ENCODE data around the gene NRXN3. TPM values are rescaled to one million over a fixed set of nuclear protein-coding genes. Genes with fewer than 3 reads are reported as not detected.

NRXN3 gene
- polyA plus RNA-seq, 1 donor from 2014 or later: 110 TPM

- Histone ChIP-seq H3F3A (ENCODE audit: insufficient read depth, low read length, poor library complexity, severe bottlenecking) (no peaks in the 10 kb centered on the region), H2AFZ (ENCODE audit: low read depth, low read length) (no peak overlapping the region), H3K9me3 (ENCODE audit: low read length) (no peaks in the 10 kb centered on the region), H3K27me3 (ENCODE audit: insufficient read depth, low read depth, low read length) (no peaks in the 10 kb centered on the region), H3K36me3 (ENCODE audit: insufficient read depth, low read length) (no peaks in the 10 kb centered on the region), H4K20me1 (ENCODE audit: insufficient read depth) (no peaks in the 10 kb centered on the region), H3K4me3 (ENCODE audit: low read length) (no peak overlapping the region), H3K4me2 (ENCODE audit: low read length) (no peak overlapping the region), H3K79me2 (replicated peaks; ENCODE audit: insufficient read depth, low read length) (peaks cover 3% of the 10 kb centered on the region), H3K9ac (ENCODE audit: low read length) (no peak overlapping the region), H3K9me2 (ENCODE audit: insufficient read depth, low read length) (no peaks in the 10 kb centered on the region), H3K27ac (ENCODE audit: low read length) (no peak overlapping the region)
- TF ChIP-seq MXI1 (conservative IDR thresholded peaks at IDR 0.05; ENCODE audit: poor library complexity, severe bottlenecking) (no peak), REST (IDR thresholded peaks at IDR 0.05; ENCODE audit: borderline replicate concordance) (no peak), RAD21 (conservative IDR thresholded peaks at IDR 0.05) (no peak), POLR2AphosphoS5 (IDR thresholded peaks at IDR 0.05) (no peak), EP300 (conservative IDR thresholded peaks at IDR 0.05; ENCODE audit: poor library complexity, severe bottlenecking) (no peak), TAF1 (IDR thresholded peaks at IDR 0.05; ENCODE audit: low read depth) (no peak), SMC3 (conservative IDR thresholded peaks at IDR 0.05; ENCODE audit: poor library complexity) (no peak), EZH2 (IDR thresholded peaks at IDR 0.05; ENCODE audit: borderline replicate concordance, insufficient read depth, low read length, poor library complexity, severe bottlenecking) (no peak)
- TF ChIP-seq, protein P1, sequence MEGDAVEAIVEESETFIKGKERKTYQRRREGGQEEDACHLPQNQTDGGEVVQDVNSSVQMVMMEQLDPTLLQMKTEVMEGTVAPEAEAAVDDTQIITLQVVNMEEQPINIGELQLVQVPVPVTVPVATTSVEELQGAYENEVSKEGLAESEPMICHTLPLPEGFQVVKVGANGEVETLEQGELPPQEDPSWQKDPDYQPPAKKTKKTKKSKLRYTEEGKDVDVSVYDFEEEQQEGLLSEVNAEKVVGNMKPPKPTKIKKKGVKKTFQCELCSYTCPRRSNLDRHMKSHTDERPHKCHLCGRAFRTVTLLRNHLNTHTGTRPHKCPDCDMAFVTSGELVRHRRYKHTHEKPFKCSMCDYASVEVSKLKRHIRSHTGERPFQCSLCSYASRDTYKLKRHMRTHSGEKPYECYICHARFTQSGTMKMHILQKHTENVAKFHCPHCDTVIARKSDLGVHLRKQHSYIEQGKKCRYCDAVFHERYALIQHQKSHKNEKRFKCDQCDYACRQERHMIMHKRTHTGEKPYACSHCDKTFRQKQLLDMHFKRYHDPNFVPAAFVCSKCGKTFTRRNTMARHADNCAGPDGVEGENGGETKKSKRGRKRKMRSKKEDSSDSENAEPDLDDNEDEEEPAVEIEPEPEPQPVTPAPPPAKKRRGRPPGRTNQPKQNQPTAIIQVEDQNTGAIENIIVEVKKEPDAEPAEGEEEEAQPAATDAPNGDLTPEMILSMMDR (IDR thresholded peaks at IDR 0.05; ENCODE audit: poor library complexity, severe bottlenecking): no peak
Observed at GRCh38 chr14:79415726-79416125, 1245.6 kb downstream of the NRXN3 start.

GRCh38 chr14:79417961-79418360 lies 1247.8 kb downstream of the NRXN3 start:
- Histone ChIP-seq H4K20me1 (ENCODE audit: insufficient read depth) (no peaks in the 10 kb centered on the region), H3K9me3 (ENCODE audit: low read length) (no peaks in the 10 kb centered on the region), H2AFZ (ENCODE audit: low read depth, low read length) (no peak overlapping the region), H3K9ac (ENCODE audit: low read length) (no peak overlapping the region), H3F3A (ENCODE audit: insufficient read depth, low read length, poor library complexity, severe bottlenecking) (no peaks in the 10 kb centered on the region), H3K27me3 (ENCODE audit: insufficient read depth, low read depth, low read length) (no peaks in the 10 kb centered on the region), H3K36me3 (ENCODE audit: insufficient read depth, low read length) (no peaks in the 10 kb centered on the region), H3K27ac (ENCODE audit: low read length) (no peak overlapping the region), H3K4me2 (ENCODE audit: low read length) (no peak overlapping the region), H3K9me2 (ENCODE audit: insufficient read depth, low read length) (no peaks in the 10 kb centered on the region), H3K4me3 (ENCODE audit: low read length) (no peak overlapping the region), H3K79me2 (replicated peaks; ENCODE audit: insufficient read depth, low read length) (peaks cover 3% of the 10 kb centered on the region)
- no peak for TF ChIP-seq MXI1 (conservative IDR thresholded peaks at IDR 0.05; ENCODE audit: poor library complexity, severe bottlenecking)
- TF ChIP-seq TAF1 (IDR thresholded peaks at IDR 0.05; ENCODE audit: low read depth): no peak
- TF ChIP-seq POLR2AphosphoS5 (IDR thresholded peaks at IDR 0.05): no peak
